ENCODE measurements around the gene EXOC3L4.

EXOC3L4 gene

DNA sequence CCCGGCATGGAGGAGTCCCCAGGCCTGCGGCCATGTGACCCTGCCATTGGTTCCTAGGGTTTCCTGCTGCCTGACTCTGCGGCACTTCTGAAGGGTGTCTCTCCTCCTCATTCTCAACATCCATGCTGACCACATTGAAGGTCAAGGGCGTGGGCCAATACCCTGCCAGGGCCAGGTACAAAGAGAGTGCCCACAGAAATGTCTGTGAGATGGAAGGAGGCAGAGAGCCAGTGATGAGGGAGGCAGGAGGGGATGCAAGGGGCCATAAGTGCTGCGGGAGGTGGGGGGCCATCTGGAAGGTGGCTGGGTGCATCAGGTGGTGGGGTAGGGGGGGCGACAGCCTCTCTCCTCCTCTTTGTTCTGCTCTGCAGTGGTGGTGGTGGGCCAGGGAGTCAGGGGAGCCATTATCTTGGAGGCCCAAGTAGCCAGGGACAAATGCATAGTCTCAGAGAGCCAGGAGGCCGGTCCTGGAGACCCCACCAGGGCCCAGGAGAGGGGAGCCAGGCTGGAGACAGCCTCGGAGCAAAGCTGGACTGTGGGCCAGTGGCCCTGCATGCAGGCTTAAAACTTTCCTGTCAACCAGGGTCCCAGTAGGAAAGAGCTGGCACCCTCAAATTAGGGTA lies 24.2 kb upstream of the EXOC3L4 start:
- Histone ChIP-seq H3K27ac (ENCODE audit: insufficient read depth, low read length, poor library complexity, severe bottlenecking) (no peak overlapping the region), H3K4me1 (ENCODE audit: control insufficient read depth, insufficient read depth, low read length, poor library complexity, severe bottlenecking) (peaks cover 5% of the 10 kb centered on the region), H3K4me3 (ENCODE audit: insufficient read depth, low read depth, low read length, poor library complexity, severe bottlenecking) (no peak overlapping the region), H3K27me3 (replicated peaks; ENCODE audit: control insufficient read depth, insufficient read depth, low read length, poor library complexity, severe bottlenecking) (peaks cover 3% of the 10 kb centered on the region), H3K9me3 (ENCODE audit: control insufficient read depth, low read length) (no peaks in the 10 kb centered on the region), H3K36me3 (ENCODE audit: control insufficient read depth, insufficient read depth, low read length) (no peaks in the 10 kb centered on the region)
- no peak for DNase-seq

DNA sequence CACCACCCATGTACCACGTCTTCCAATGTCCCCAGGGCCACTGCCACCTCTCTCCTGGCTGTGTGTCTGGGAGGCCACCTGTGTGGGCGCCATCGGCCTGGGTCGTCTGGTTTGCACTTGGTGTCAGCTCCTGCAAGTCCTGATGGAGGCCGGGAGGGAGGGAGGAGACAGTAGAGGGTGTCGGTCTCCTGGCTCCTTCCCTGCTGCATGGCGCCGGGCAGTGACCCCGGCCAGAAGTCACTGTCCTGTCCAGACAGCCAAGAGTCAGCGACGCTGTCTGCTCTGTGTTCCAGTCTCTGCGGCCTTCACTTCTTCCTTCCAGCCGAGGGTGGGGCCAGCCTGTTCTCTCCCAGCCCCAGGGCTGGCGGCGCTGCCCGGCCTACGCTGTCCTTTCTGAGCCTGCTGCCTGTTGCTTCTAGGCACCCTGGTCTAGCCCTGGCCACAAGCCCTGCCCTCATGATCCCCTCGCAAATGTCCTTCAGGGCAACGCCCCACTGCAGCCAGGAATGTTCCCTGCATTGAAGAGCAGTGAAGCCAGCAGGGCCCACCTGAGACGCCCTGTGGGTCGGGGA lies 23.5 kb upstream of the EXOC3L4 start:
- Histone ChIP-seq H3K4me1 (ENCODE audit: control insufficient read depth, insufficient read depth, low read length, poor library complexity, severe bottlenecking) (peaks cover 8% of the 10 kb centered on the region), H3K4me3 (ENCODE audit: insufficient read depth, low read depth, low read length, poor library complexity, severe bottlenecking) (no peak overlapping the region), H3K9me3 (ENCODE audit: control insufficient read depth, low read length) (no peaks in the 10 kb centered on the region), H3K27ac (ENCODE audit: insufficient read depth, low read length, poor library complexity, severe bottlenecking) (no peak overlapping the region), H3K27me3 (replicated peaks; ENCODE audit: control insufficient read depth, insufficient read depth, low read length, poor library complexity, severe bottlenecking) (peaks cover 3% of the 10 kb centered on the region), H3K36me3 (ENCODE audit: control insufficient read depth, insufficient read depth, low read length) (no peaks in the 10 kb centered on the region)
- DNase-seq: no peak

DNA sequence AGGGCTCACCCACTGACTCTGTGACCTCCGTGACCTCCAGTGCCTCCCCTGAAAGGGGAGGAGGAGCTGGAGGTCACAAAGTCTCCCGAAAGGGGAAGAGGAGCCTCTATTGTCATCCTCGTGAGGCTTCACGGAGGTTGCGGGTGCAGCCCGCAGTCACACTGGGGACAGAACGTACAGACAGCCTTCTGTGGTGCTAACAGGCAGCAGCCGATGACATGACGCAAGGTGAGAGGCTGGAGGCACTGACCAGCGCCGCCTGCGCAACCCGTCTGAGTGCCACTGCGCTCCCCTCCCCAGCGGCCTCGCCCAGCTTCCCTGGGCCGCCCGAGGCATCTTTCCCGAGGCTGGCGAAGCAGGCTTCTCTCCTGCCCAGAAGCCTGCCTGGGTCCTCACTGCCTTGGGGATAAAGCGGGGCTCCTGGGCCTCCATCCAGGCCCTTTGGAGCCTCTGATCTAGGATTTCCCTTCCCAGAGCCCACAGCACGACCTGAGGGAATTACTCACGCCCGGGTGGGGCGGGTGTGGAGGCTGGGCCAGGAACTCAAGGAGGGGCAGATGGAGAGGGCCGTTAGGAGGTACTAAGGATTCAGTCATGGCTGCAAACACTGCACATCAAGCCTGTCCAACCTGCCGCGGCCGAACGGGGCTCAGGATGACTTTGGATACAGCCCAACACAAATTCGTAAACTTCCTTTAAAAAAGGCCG lies 22.8 kb upstream of the EXOC3L4 start:
- Histone ChIP-seq H3K36me3 (ENCODE audit: control insufficient read depth, insufficient read depth, low read length) (no peaks in the 10 kb centered on the region), H3K4me3 (ENCODE audit: insufficient read depth, low read depth, low read length, poor library complexity, severe bottlenecking) (no peak overlapping the region), H3K4me1 (ENCODE audit: control insufficient read depth, insufficient read depth, low read length, poor library complexity, severe bottlenecking) (peaks cover 8% of the 10 kb centered on the region), H3K27me3 (replicated peaks; ENCODE audit: control insufficient read depth, insufficient read depth, low read length, poor library complexity, severe bottlenecking) (peaks cover 3% of the 10 kb centered on the region), H3K27ac (ENCODE audit: insufficient read depth, low read length, poor library complexity, severe bottlenecking) (no peak overlapping the region), H3K9me3 (ENCODE audit: control insufficient read depth, low read length) (no peaks in the 10 kb centered on the region)
- DNase-seq: no peak

DNA sequence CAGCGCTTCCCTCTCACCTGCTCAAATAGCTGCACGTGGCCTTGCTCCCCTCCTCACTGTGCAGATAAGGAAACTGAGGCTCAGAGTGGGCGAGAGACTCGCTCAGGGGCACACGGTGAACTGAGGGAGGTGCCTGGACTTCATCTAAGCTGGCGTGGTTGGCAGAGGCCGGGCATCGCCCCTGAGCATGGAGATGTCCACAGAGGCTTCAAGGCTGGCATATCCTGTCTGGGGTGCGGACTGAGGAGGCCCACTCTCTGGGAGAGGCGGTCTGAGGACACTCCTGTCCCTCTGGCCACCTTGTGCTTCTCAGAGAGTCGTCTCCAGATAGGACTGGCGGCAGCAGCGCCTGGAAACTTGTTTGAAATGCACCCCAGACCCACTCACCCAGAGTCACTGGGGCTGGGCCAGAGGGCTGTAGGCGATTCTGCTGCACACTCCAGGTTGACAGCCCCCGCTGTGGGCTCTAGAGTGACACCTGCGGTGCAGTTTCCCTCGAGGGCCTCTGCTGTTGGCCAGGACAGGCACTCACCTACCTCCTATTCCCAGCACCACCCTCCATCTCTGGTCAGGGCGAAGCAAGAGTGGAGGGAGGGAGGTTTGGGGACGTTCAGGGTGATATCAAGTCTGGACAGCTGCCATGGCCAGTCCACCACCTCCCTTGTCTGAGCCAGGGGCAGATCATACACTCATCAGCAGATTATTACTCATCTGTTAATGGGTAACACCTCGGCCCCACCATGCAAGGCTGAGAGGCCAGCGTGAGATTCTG lies 21.7 kb upstream of the EXOC3L4 start:
- no peak overlapping the region for H3K27ac ChIP-seq (ENCODE audit: insufficient read depth, low read length, poor library complexity, severe bottlenecking)
- no peak overlapping the region for H3K4me3 ChIP-seq (ENCODE audit: insufficient read depth, low read depth, low read length, poor library complexity, severe bottlenecking)
- H3K27me3 ChIP-seq (replicated peaks; ENCODE audit: control insufficient read depth, insufficient read depth, low read length, poor library complexity, severe bottlenecking): peaks cover 3% of the 10 kb centered on the region
- no peak for DNase-seq
- no peaks in the 10 kb centered on the region for H3K36me3 ChIP-seq (ENCODE audit: control insufficient read depth, insufficient read depth, low read length)
- H3K9me3 ChIP-seq (ENCODE audit: control insufficient read depth, low read length): no peaks in the 10 kb centered on the region
- H3K4me1 ChIP-seq (ENCODE audit: control insufficient read depth, insufficient read depth, low read length, poor library complexity, severe bottlenecking): peaks cover 8% of the 10 kb centered on the region

DNA sequence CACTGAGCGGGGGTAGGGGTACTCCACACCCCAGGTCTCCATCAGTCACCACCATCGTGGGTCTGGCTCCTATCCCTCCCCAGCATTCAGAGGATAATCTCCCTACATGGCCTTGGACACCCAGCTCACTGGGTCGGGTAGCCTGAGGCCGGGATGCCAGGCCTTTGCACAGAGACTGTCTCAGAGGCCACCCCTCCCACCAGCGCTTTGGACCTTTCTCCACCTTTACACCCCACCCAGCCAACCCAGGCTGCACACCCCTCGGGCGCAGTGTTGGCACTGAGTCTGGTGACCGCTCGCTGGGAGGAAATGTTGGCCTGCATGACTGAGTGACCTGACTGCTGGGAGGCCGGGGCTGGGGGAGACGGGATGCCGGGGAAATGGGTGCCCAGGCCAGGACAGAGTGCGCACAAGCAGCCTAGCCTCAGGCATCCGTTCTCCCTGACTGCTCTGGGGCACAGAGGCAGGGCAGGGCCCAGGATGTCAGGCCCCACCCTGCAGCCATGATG lies 21.1 kb upstream of the EXOC3L4 start:
- Histone ChIP-seq H3K4me1 (ENCODE audit: control insufficient read depth, insufficient read depth, low read length, poor library complexity, severe bottlenecking) (peaks cover 8% of the 10 kb centered on the region), H3K4me3 (ENCODE audit: insufficient read depth, low read depth, low read length, poor library complexity, severe bottlenecking) (no peak overlapping the region), H3K27me3 (replicated peaks; ENCODE audit: control insufficient read depth, insufficient read depth, low read length, poor library complexity, severe bottlenecking) (peaks cover 1% of the 10 kb centered on the region)

DNA sequence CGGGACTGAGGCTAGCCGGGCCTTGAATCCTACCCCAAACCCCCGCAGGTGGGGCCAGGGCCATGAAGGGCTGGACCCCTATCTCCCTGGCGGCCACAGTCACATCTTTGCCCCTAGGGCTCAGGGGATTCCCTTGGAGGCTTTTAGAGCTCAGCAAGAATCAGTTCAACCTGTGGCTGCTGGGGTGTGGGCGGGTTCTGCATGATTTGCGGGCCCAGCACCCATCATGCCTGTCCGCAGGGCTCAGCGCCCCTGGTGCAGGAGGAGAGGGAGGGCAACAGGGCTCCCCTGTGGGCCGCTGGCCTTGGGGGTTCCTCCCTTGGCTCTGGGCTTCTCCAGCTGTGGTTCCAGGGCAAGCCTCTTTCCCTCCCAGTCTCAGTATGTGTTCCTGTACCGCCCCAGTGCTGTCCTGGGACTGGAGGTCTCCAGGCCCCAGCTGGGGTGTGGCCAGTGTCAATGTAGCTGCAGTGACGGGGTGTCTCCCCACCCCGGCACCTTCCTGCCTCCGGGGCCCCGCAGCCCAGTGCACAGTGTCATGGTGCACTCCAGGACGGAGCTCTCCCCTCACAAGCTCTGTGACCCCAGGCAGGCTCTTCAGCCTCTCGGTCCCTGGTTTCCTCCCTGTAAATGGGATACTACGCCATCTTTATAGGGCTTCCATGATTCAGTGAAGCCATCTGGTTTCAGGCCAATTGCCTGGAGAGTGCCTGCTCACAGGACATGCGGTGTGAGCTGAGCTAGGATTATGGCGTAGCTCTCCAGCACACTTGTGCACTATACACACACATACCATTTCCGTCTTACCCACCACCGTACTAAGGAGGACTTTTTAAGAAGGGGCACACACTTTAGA lies 20.4 kb upstream of the EXOC3L4 start:
- H3K9me3 ChIP-seq (ENCODE audit: control insufficient read depth, low read length): no peaks in the 10 kb centered on the region
- H3K4me1 ChIP-seq (ENCODE audit: control insufficient read depth, insufficient read depth, low read length, poor library complexity, severe bottlenecking): peaks cover 8% of the 10 kb centered on the region
- H3K4me3 ChIP-seq (ENCODE audit: insufficient read depth, low read depth, low read length, poor library complexity, severe bottlenecking): no peak overlapping the region
- no peak overlapping the region for H3K27ac ChIP-seq (ENCODE audit: insufficient read depth, low read length, poor library complexity, severe bottlenecking)
- H3K36me3 ChIP-seq (ENCODE audit: control insufficient read depth, insufficient read depth, low read length): no peaks in the 10 kb centered on the region
- no peak for DNase-seq
- H3K27me3 ChIP-seq (replicated peaks; ENCODE audit: control insufficient read depth, insufficient read depth, low read length, poor library complexity, severe bottlenecking): no peaks in the 10 kb centered on the region

More for the DNA sequence above, 21.1 kb upstream of the EXOC3L4 start:
- no peak for DNase-seq
- H3K36me3 ChIP-seq (ENCODE audit: control insufficient read depth, insufficient read depth, low read length): no peaks in the 10 kb centered on the region
- no peak overlapping the region for H3K27ac ChIP-seq (ENCODE audit: insufficient read depth, low read length, poor library complexity, severe bottlenecking)
- H3K9me3 ChIP-seq (ENCODE audit: control insufficient read depth, low read length): no peaks in the 10 kb centered on the region

DNA sequence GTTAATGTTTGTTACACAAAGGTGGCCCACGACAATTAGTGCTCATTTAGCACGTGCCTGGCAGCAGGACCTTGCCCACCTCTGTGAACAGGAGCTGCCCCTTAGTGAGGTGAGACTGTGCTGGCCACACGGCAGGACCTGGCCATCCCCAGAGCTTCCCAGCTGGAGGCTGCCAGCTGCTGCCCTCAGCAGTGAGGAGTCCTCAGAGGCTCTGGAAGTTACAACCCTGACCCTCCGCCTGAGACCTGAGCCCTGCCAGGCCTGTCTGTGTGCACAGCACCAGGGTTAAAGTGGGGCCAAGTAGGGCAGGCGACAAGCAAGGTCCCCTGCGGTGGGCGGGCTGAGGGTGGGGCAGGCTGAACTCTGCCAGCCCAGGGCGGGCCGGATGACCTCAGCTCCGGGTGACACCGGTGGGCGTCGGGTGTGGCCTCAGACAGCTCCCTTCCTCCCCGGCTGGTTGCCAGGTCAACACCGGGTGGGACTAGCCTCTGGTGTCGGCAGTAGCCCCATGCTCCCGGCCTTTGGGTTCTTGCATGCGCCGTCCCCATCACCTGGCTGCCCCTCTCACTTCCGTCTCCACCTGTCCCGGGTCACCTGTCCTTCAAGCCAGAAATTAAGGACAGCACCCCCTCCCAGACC lies 19.7 kb upstream of the EXOC3L4 start:
- Histone ChIP-seq H3K36me3 (ENCODE audit: control insufficient read depth, insufficient read depth, low read length) (no peaks in the 10 kb centered on the region), H3K27ac (ENCODE audit: insufficient read depth, low read length, poor library complexity, severe bottlenecking) (no peak overlapping the region), H3K4me3 (ENCODE audit: insufficient read depth, low read depth, low read length, poor library complexity, severe bottlenecking) (peak overlapping the region; percentile 52), H3K4me1 (ENCODE audit: control insufficient read depth, insufficient read depth, low read length, poor library complexity, severe bottlenecking) (peaks cover 8% of the 10 kb centered on the region), H3K9me3 (ENCODE audit: control insufficient read depth, low read length) (no peaks in the 10 kb centered on the region), H3K27me3 (replicated peaks; ENCODE audit: control insufficient read depth, insufficient read depth, low read length, poor library complexity, severe bottlenecking) (no peaks in the 10 kb centered on the region)
- no peak for DNase-seq

DNA sequence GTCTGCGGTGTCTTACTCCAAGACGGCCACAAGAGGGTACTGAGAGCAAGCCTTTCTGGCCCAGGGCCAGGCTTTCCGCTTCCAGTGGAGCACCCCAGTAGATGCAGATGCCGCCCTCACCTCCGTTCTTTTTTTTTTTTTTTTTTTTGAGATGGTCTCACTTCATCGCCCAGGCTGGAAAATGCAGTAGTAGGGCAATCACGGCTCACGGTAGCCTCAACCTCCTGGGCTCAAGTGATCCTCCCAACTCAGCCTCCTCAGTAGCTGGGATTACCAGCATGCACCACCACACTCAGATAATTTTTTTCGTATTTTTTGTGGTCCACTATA lies 16.1 kb upstream of the EXOC3L4 start:
- H3K9me3 ChIP-seq (ENCODE audit: control insufficient read depth, low read length): no peaks in the 10 kb centered on the region
- peak; percentile 49 to 73 (median 57) for DNase-seq
- no peak overlapping the region for H3K27ac ChIP-seq (ENCODE audit: insufficient read depth, low read length, poor library complexity, severe bottlenecking)
- H3K4me1 ChIP-seq (ENCODE audit: control insufficient read depth, insufficient read depth, low read length, poor library complexity, severe bottlenecking): peaks cover 8% of the 10 kb centered on the region
- no peak overlapping the region for H3K4me3 ChIP-seq (ENCODE audit: insufficient read depth, low read depth, low read length, poor library complexity, severe bottlenecking)
- H3K36me3 ChIP-seq (ENCODE audit: control insufficient read depth, insufficient read depth, low read length): no peaks in the 10 kb centered on the region
- no peaks in the 10 kb centered on the region for H3K27me3 ChIP-seq (replicated peaks; ENCODE audit: control insufficient read depth, insufficient read depth, low read length, poor library complexity, severe bottlenecking)
